Lung (tissue), 12 donors: Measurements from ENCODE around the gene NRM. TPM values are rescaled to one million over a fixed set of nuclear protein-coding genes. Genes with fewer than 3 reads are reported as not detected.

Experiments used
- ATAC-seq: fragments of 200-7000 bp; cut with Tn5 transposase; one replicate; pipeline ENCODE4 v1.9.1; 2020; ENCODE audit warnings: moderate number of reproducible peaks; ENCODE audit not compliant: insufficient read depth, low FRiP score
- DNase-seq, 3 donors: peaks; one replicate each; pipeline ENCODE4 v3.0.0-alpha.2; 2013 to 2017
- H3K27ac ChIP-seq, 2 donors: one replicate each; pipeline ENCODE4 v1.5.1; 2013; ENCODE audit warnings: mild to moderate bottlenecking in 2 of 2, moderate library complexity in 2 of 2, control low read depth in 1 of 2, inconsistent platforms in 1 of 2, low read depth in 1 of 2, low read length in 1 of 2
- H3K27me3 ChIP-seq, 3 donors: one replicate each; pipeline ENCODE4 v1.5.1; 2013; ENCODE audit warnings: low read length in 2 of 3; ENCODE audit not compliant: control insufficient read depth in 3 of 3, insufficient read depth in 3 of 3
- H3K36me3 ChIP-seq, 4 donors: one replicate each; pipeline ENCODE4 v1.5.1; 2013; ENCODE audit warnings: low read length in 4 of 4, mild to moderate bottlenecking in 1 of 4, moderate library complexity in 1 of 4; ENCODE audit not compliant: control insufficient read depth in 4 of 4, insufficient read depth in 4 of 4
- H3K4me1 ChIP-seq, 5 donors: one replicate each; pipeline ENCODE4 v1.5.1; 2013; ENCODE audit warnings: low read length in 5 of 5, mild to moderate bottlenecking in 2 of 5, moderate library complexity in 1 of 5; ENCODE audit not compliant: control insufficient read depth in 5 of 5, insufficient read depth in 5 of 5
- H3K4me3 ChIP-seq: one replicate; pipeline ENCODE4 v1.5.1; 2013; ENCODE audit warnings: mild to moderate bottlenecking, control low read depth, moderate library complexity
- H3K9ac ChIP-seq, 2 donors: one replicate each; pipeline ENCODE4 v1.5.1; 2013; ENCODE audit warnings: low read length in 2 of 2, control low read depth in 1 of 2; ENCODE audit not compliant: insufficient read depth in 1 of 2
- H3K9me3 ChIP-seq, 4 donors: one replicate each; pipeline ENCODE4 v1.5.1; 2013; ENCODE audit warnings: low read length in 3 of 4, mild to moderate bottlenecking in 1 of 4, moderate library complexity in 1 of 4; ENCODE audit not compliant: control insufficient read depth in 4 of 4, insufficient read depth in 3 of 4
- CTCF ChIP-seq: IDR thresholded peaks from 2 replicates; pipeline ENCODE4 v1.5.1; 2012; ENCODE audit warnings: mild to moderate bottlenecking; ENCODE audit errors: control extremely low read depth, extremely low read depth
- WGBS, 2 donors: extraction: QIAGEN DNeasy Blood & Tissue Kit; methylation state at CpG; one replicate each; pipeline ENCODE4 v1.1.7; 2013; 5-methylcytosine and 5-hydroxymethylcytosine counted together
- polyA plus RNA-seq, 2 donors: library from polyadenylated mRNA; stranded (reverse); fragments of 200-250 nt; gene quantifications; one replicate each; pipeline ENCODE4 v1.2.1, GENCODE V29; 2013
- total RNA-seq, 2 donors: library from RNA; depleted of rRNA in 1 of 2; stranded (reverse); fragments of >200 nt in 1 of 2; gene quantifications; one replicate each; pipeline ENCODE4 v1.2.1, GENCODE V29; 2014 to 2021
- donor health status: control.
- donor health status: control.
- donor health status: Bipolar disorder and iron deficiency.
- donor health status: healthy.
- donor health status: DM: yes; HTN: yes; CAD: no.

The NRM gene
- total and polyA plus RNA-seq, 4 donors: 5.1 to 18.7 (median 15.9) TPM

- Histone ChIP-seq H3K27ac (peak within 1 kb of the TSS; percentile 95 to 98), H3K4me3 (peak within 1 kb of the TSS; percentile 66), H3K27me3 (no peaks in the 10 kb centered on the region), H3K9me3 (no peaks in the 10 kb centered on the region), H3K36me3 (peaks cover 0 to 13% (median 2%) of the 10 kb centered on the region in 4 donors), H3K4me1 (peaks cover 0 to 78% (median 20%) of the 10 kb centered on the region in 5 donors), H3K9ac (peak within 1 kb of the TSS in 1 of 2 donors; percentile 60)
- TF ChIP-seq CTCF: no peak
- peak in 2 of 3 donors; percentile 79 to 80 for DNase-seq
- 1 to 3% methylated on average over 29 to 40 of the region's 41 CpGs for WGBS, 2 donors
- ATAC-seq: peak; percentile 52
These were observed 4.5 kb downstream of the NRM start, which contains the start of gene PPP1R18 for GRCh38 chr6:30686009-30686907. PPP1R18 (minus strand) TSS chr6:30686645; CDS start chr6:30686018, 627 bp downstream.

GRCh38 chr6:30685157-30686008, 5.4 kb downstream of the NRM start:
- Histone ChIP-seq H3K27me3 (no peaks in the 10 kb centered on the region), H3K4me1 (peaks cover 0 to 74% (median 19%) of the 10 kb centered on the region in 5 donors), H3K27ac (peak overlapping the region; percentile 90 to 95), H3K36me3 (peaks cover 0 to 14% (median 4%) of the 10 kb centered on the region in 4 donors), H3K4me3 (peak overlapping the region; percentile 66), H3K9me3 (no peaks in the 10 kb centered on the region), H3K9ac (peak overlapping the region in 1 of 2 donors; percentile 47)
- DNase-seq (no peak), ATAC-seq (no peak)
- no peak for TF ChIP-seq CTCF
- 32 to 36% methylated on average over 29 of the region's 29 CpGs for WGBS, 2 donors

DNA sequence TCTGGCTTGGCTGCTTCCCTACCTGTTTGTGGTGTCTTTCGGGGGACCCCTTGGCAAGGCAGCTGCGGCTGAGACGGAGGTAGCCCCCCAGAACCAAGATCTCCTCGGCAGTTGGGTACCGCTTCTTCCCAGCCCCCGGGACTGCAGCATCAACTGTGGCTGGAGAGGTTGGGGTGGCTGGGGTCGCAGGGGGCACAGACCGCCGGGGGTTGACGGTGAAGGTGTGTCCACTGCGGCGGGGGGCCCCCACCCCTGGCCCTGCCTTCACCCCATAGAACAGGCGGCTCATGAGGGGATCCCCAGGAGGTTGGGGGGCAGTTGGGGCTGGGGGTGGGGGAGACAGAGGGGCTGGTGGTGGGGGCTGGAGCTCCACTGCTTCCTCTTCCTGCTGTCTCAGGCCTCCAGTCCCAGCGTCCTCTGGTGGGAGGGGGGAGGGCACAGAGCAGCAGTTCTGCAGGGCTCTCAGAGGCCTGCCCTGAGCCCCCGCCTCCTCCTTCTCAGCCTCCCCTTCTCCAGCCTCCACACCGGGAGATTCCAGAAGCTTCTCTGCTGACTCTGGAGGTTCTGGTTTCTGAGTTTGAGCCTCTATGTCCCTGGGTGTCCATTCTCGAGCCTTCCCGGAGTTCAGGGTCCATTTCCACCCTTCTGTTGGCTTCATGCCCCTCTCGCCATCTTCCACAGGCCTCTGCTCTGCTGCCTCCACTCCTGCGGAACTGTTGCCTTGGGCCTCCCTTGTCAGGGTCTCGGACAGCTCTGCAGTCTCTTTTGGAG, 6.2 kb downstream of the NRM start:
- Histone ChIP-seq H3K4me3 (peak overlapping the region; percentile 66), H3K9ac (peak overlapping the region in 1 of 2 donors; percentile 47), H3K4me1 (peaks cover 0 to 66% (median 16%) of the 10 kb centered on the region in 5 donors), H3K27ac (peak overlapping the region; percentile 91 to 95), H3K9me3 (no peaks in the 10 kb centered on the region), H3K36me3 (peaks cover 0 to 19% (median 5%) of the 10 kb centered on the region in 4 donors), H3K27me3 (no peaks in the 10 kb centered on the region)
- 20 to 32% methylated on average over 20 to 21 of the region's 21 CpGs for WGBS, 2 donors
- TF ChIP-seq CTCF: no peak
- no peak for ATAC-seq
- no peak for DNase-seq
